OCI-LY1 (cell line): Measurements from ENCODE around the gene ZNF786.

Source experiments
- CTCF ChIP-seq: fragments of 200-600 bp; sonication (generic), shearing (Covaris generic); IDR thresholded peaks from 2 replicates; pipeline ENCODE4 v1.5.1; 2017; ENCODE audit warnings: mild to moderate bottlenecking, antibody characterized with exemption, low read length, moderate library complexity, mixed read lengths
- EZH2 ChIP-seq: fragments of 200-600 bp; sonication (generic), shearing (Covaris generic); IDR thresholded peaks from 2 replicates; pipeline ENCODE4 v1.8.0; 2017; ENCODE audit warnings: borderline replicate concordance, mixed run types, mild to moderate bottlenecking, antibody characterized with exemption, low read length, moderate library complexity, mixed read lengths

GRCh38 chr7:149104214-149104613 is 13.7 kb upstream of the ZNF786 start:
- TF ChIP-seq CTCF = no peak
- no peak for TF ChIP-seq EZH2
